Upper lobe of left lung (tissue), 4 donors: Measurements from ENCODE around the gene SLC25A41.

ENCODE experiments used
- EP300 ChIP-seq, 4 donors: sonication (generic); formaldehyde crosslinking; IDR thresholded peaks; one replicate each; pipeline ENCODE4 v1.5.1; 2017; ENCODE audit warnings: antibody characterized with exemption in 4 of 4, control low read depth in 2 of 4
- POLR2A ChIP-seq, 4 donors: fragments of 450-650 bp; IDR thresholded peaks; one replicate each; pipeline ENCODE4 v1.5.1; 2016 to 2017; ENCODE audit warnings: antibody characterized with exemption in 4 of 4, mild to moderate bottlenecking in 2 of 4
- POLR2AphosphoS5 ChIP-seq, 2 donors: sonication (generic); formaldehyde crosslinking; IDR thresholded peaks; one replicate each; pipeline ENCODE4 v1.5.1; 2017; ENCODE audit warnings: antibody characterized with exemption in 2 of 2
- TF ChIP-seq, protein P1 (sequence below), 6 experiments: fragments of 450-650 bp in 4 of 6; fragments of 200-600 bp in 2 of 6; sonication (generic) in 2 of 6; IDR thresholded peaks; one replicate each; pipeline ENCODE4 v1.5.1; 2016 to 2019; ENCODE audit warnings: antibody characterized with exemption in 6 of 6

GRCh38 chr19:6442087-6442688 lies 8.6 kb upstream of the SLC25A41 start:
- no peak for TF ChIP-seq EP300 (IDR thresholded peaks at IDR 0.05)
- TF ChIP-seq, protein P1, sequence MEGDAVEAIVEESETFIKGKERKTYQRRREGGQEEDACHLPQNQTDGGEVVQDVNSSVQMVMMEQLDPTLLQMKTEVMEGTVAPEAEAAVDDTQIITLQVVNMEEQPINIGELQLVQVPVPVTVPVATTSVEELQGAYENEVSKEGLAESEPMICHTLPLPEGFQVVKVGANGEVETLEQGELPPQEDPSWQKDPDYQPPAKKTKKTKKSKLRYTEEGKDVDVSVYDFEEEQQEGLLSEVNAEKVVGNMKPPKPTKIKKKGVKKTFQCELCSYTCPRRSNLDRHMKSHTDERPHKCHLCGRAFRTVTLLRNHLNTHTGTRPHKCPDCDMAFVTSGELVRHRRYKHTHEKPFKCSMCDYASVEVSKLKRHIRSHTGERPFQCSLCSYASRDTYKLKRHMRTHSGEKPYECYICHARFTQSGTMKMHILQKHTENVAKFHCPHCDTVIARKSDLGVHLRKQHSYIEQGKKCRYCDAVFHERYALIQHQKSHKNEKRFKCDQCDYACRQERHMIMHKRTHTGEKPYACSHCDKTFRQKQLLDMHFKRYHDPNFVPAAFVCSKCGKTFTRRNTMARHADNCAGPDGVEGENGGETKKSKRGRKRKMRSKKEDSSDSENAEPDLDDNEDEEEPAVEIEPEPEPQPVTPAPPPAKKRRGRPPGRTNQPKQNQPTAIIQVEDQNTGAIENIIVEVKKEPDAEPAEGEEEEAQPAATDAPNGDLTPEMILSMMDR (IDR thresholded peaks at IDR 0.05) = no peak
- TF ChIP-seq POLR2A (IDR thresholded peaks at IDR 0.05) = no peak
- TF ChIP-seq POLR2AphosphoS5 (IDR thresholded peaks at IDR 0.05) = no peak
